Esophagus squamous epithelium (tissue), 5 donors: ENCODE results near the gene ERC2. TPM values are rescaled to one million over a fixed set of nuclear protein-coding genes. Genes with fewer than 3 reads are reported as not detected.

ENCODE experiments used
- DNase-seq: peaks from one replicate; lab custom pipeline; 2025; lab: John Stamatoyannopoulos, UW
- H3K27ac ChIP-seq, 4 donors: fragments of 200-600 bp; sonication (generic); one replicate each; pipeline ENCODE4 v1.5.1; 2016 to 2019; ENCODE audit warnings: mild to moderate bottlenecking in 1 of 4
- H3K27me3 ChIP-seq, 4 donors: fragments of 200-600 bp; sonication (generic); 1 replicate in 3 of 4; 2 replicates in 1 of 4; pipeline versions ENCODE4 v1.5.1 to v1.6.0; 2017 to 2021; ENCODE audit warnings: antibody characterized with exemption in 1 of 4
- H3K36me3 ChIP-seq, 3 donors: fragments of 200-600 bp; sonication (generic); one replicate each; pipeline ENCODE4 v1.5.1; 2016 to 2019
- H3K4me1 ChIP-seq, 3 donors: fragments of 200-600 bp; sonication (generic); one replicate each; pipeline ENCODE4 v1.5.1; 2017 to 2019
- H3K4me3 ChIP-seq, 4 donors: fragments of 200-600 bp; sonication (generic); 1 replicate in 3 of 4; 2 replicates in 1 of 4; pipeline ENCODE4 v1.5.1; 2016 to 2019; ENCODE audit warnings: mild to moderate bottlenecking in 2 of 4, moderate library complexity in 1 of 4
- H3K9me3 ChIP-seq, 3 donors: fragments of 200-600 bp; sonication (generic); one replicate each; pipeline ENCODE4 v1.5.1; 2016 to 2019
- POLR2A ChIP-seq, 4 donors: fragments of 450-650 bp; IDR thresholded peaks; one replicate each; pipeline ENCODE4 v1.6.1; 2017; ENCODE audit warnings: antibody characterized with exemption in 4 of 4, mild to moderate bottlenecking in 4 of 4, moderate library complexity in 3 of 4
- WGBS, 2 donors: methylation state at CpG; one replicate each; pipeline ENCODE4 v1.1.5; 2018; 5-methylcytosine and 5-hydroxymethylcytosine counted together
- intact Hi-C: fragments of 100-400 bp; cut with DNase I; formaldehyde crosslinking; loops from one replicate; pipeline ENCODE4 v1.15.0; 2022
- total RNA-seq, 4 donors: library from RNA; depleted of rRNA; stranded (reverse); fragments of >200 nt; gene quantifications; one replicate each; pipeline ENCODE4 v1.1.0, GENCODE V29; 2016
- TF ChIP-seq, protein P1 (sequence below), 6 experiments: fragments of 450-650 bp in 4 of 6; fragments of 200-600 bp in 2 of 6; sonication (generic) in 2 of 6; IDR thresholded peaks; one replicate each; pipeline ENCODE4 v1.5.1; 2016 to 2019; ENCODE audit warnings: antibody characterized with exemption in 6 of 6, mild to moderate bottlenecking in 4 of 6, moderate library complexity in 4 of 6
- donor health status: DM: yes; HTN: yes; CAD: no.

The ERC2 gene
- total RNA-seq, 4 donors from 2014 or later: 0.12 to 1.9 (median 0.86) TPM

DNA sequence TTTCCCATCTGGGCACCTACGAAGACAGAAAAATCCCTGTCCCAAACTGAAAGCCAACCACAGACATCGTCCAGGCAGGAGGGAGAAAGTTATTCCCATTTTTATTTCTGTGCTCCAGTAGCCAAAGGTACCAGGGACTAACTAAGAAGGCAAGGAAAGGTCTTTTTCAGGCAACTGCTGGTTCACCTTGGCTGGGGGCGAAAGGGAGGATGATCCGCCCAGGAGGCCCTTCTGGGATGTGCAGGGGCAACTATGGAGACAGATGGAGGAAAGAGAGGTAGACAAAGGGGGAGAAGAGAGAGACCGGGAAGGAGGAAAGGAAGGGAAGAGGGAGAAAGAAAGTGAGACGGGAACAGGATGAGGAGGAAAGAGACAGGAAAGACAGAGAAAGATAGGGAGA is 994.5 kb downstream of the ERC2 start:
- Histone ChIP-seq H3K27me3 (no peaks in the 10 kb centered on the region), H3K4me1 (no peaks in the 10 kb centered on the region), H3K27ac (no peak overlapping the region), H3K36me3 (peaks cover 0 to 96% (median 0%) of the 10 kb centered on the region in 3 donors), H3K9me3 (no peaks in the 10 kb centered on the region), H3K4me3 (no peak overlapping the region)
- intact Hi-C loops: no loop called here
- 77 to 80% methylated on average over 6 of the region's 6 CpGs for WGBS, 2 donors
- TF ChIP-seq, protein P1, sequence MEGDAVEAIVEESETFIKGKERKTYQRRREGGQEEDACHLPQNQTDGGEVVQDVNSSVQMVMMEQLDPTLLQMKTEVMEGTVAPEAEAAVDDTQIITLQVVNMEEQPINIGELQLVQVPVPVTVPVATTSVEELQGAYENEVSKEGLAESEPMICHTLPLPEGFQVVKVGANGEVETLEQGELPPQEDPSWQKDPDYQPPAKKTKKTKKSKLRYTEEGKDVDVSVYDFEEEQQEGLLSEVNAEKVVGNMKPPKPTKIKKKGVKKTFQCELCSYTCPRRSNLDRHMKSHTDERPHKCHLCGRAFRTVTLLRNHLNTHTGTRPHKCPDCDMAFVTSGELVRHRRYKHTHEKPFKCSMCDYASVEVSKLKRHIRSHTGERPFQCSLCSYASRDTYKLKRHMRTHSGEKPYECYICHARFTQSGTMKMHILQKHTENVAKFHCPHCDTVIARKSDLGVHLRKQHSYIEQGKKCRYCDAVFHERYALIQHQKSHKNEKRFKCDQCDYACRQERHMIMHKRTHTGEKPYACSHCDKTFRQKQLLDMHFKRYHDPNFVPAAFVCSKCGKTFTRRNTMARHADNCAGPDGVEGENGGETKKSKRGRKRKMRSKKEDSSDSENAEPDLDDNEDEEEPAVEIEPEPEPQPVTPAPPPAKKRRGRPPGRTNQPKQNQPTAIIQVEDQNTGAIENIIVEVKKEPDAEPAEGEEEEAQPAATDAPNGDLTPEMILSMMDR (IDR thresholded peaks at IDR 0.05): no peak
- TF ChIP-seq POLR2A (IDR thresholded peaks at IDR 0.05): no peak
- DNase-seq: no peak

DNA sequence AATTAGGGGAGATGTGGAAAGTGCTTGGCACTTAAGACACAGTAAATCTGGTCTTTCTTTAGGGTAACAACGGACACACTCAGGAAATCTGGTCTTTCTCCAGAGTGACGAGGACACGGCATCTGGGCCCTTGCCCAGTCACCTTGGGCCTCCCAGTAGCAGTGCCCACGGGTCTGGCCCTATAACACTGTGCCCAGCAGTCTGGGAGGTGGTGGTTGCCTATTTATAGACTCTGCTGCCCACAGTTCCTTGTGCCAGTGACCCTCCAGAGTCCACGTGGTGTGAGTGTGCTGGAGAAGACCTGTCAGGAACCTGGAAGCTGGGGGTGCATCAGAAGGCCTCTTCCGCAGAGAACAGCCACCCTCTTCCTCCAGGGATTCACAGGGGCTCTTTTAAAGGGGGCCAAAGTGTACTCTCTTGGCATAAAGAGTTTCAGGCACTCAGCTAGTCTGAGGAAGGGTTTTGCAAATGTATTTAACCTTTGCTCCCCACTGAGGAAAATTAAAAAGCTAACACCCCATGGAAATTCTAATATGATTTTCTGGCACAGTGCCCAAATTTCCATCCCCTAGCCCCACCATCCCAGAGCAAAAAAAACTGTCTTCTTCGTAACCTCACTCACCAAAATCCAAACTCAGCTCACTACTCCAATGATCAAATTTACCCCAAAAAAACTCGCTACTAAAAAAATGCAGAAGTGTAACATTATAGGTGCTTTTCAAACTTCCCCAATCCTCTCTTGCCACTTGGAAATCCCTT is 996.6 kb downstream of the ERC2 start:
- no peaks in the 10 kb centered on the region for H3K9me3 ChIP-seq
- intact Hi-C loops: no loop called here
- H3K27me3 ChIP-seq: no peaks in the 10 kb centered on the region
- no peak overlapping the region for H3K27ac ChIP-seq
- no peak for TF ChIP-seq POLR2A (IDR thresholded peaks at IDR 0.05)
- TF ChIP-seq, protein P1 (IDR thresholded peaks at IDR 0.05): no peak
- 63 to 83% methylated on average over 5 to 6 of the region's 8 CpGs for WGBS, 2 donors
- no peak overlapping the region for H3K4me3 ChIP-seq
- peaks cover 0 to 84% (median 0%) of the 10 kb centered on the region in 3 donors for H3K36me3 ChIP-seq
- no peak for DNase-seq
- H3K4me1 ChIP-seq: no peaks in the 10 kb centered on the region

DNA sequence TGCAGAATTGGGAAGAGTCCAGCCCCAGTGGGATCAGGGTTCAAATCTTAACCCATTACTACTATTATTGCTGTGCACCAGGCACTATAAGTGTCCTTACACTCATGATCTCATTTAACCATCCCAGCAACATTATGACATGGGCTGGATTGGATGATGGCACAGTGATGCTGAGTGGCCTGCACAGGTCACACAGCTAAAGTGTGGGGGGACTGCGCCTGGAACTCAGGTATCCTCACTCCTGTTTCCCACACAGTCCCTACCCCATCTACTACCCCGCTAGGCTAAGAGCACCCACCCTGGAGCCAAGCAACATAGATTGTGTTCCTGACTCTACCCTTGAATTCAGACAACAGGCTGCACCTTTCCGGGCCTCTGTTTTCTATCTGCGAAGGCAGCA is 997.2 kb downstream of the ERC2 start:
- no peak overlapping the region for H3K27ac ChIP-seq
- WGBS, 2 donors: 95 to 100% methylated on average over 3 of the region's 4 CpGs

DNA sequence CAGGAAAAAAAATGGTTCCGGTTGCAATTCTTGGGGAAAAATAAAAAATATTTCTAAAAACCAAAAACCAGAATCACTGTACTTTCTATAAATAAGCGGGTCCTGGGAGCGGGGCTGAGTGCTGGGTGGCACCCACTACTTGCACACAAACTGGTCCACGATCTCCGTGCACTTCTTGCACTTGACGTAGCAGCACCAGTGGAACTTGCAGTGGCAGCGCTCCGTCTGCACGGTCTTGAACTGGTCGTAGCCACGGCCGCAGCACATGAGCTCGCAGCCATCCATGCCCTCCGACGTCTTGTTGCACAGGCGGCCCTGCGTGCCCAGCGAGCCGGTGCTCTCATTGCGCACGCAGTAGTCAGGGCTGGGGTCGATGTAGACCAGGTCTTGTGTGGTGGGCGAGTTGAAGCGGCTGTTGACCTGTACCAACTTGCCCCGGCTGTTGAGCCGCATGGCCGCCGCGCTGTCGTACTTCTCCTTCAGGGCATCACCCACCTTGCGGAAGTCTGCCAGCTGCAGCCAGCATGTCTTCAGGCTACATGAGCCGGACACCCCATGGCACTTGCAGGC is 998.2 kb downstream of the ERC2 start:
- no peak for DNase-seq
- H3K27ac ChIP-seq: no peak overlapping the region
- no peaks in the 10 kb centered on the region for H3K27me3 ChIP-seq
- H3K36me3 ChIP-seq: peaks cover 0 to 68% (median 0%) of the 10 kb centered on the region in 3 donors
- 93% methylated on average over 18 to 22 of the region's 32 CpGs for WGBS, 2 donors
- H3K9me3 ChIP-seq: no peaks in the 10 kb centered on the region
- H3K4me1 ChIP-seq: no peaks in the 10 kb centered on the region
- intact Hi-C loops: no loop called here
- H3K4me3 ChIP-seq: no peak overlapping the region
- TF ChIP-seq POLR2A (IDR thresholded peaks at IDR 0.05): no peak
- TF ChIP-seq, protein P1 (IDR thresholded peaks at IDR 0.05): no peak

More for the DNA sequence above, 997.2 kb downstream of the ERC2 start:
- DNase-seq: no peak
- no peak for TF ChIP-seq POLR2A (IDR thresholded peaks at IDR 0.05)
- TF ChIP-seq, protein P1 (IDR thresholded peaks at IDR 0.05): no peak
- Histone ChIP-seq H3K9me3 (no peaks in the 10 kb centered on the region), H3K4me1 (no peaks in the 10 kb centered on the region), H3K4me3 (no peak overlapping the region), H3K36me3 (peaks cover 0 to 78% (median 0%) of the 10 kb centered on the region in 3 donors), H3K27me3 (no peaks in the 10 kb centered on the region)
- intact Hi-C loops: no loop called here

DNA sequence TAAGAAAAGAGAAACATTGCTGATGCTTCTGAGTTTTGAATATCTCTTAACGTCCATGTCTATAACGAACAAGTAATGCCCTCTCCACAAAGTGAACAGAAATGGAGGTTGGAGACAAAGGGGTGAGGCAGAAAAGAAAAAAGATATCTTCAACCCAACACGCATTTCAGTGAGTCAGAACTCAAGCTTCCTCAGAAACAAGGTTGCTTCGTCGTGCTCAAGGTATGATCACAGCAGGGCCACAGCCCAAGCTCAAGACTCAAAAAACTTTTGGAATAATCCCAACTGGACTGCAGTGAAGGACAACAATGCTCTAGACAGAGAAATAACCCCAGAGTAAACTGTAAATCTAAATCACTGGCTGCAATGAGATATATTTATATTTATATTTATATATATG is 1000.0 kb downstream of the ERC2 start:
- intact Hi-C loops: no loop called here
- TF ChIP-seq POLR2A (IDR thresholded peaks at IDR 0.05): no peak
- TF ChIP-seq, protein P1 (IDR thresholded peaks at IDR 0.05): no peak
- Histone ChIP-seq H3K36me3 (peaks cover 0 to 51% (median 0%) of the 10 kb centered on the region in 3 donors), H3K27ac (no peak overlapping the region), H3K9me3 (no peaks in the 10 kb centered on the region), H3K4me3 (no peak overlapping the region), H3K27me3 (no peaks in the 10 kb centered on the region), H3K4me1 (no peaks in the 10 kb centered on the region)
- WGBS, 2 donors: 64 to 82% methylated on average over 5 of the region's 5 CpGs
- no peak for DNase-seq
